OCI-LY3 (cell line): ENCODE data around the gene UNCX.

ENCODE experiments used
- EZH2phosphoT487 ChIP-seq: fragments of 200-600 bp; shearing (Covaris generic); IDR thresholded peaks from 2 replicates; pipeline ENCODE4 v1.6.1; 2018; ENCODE audit warnings: antibody characterized with exemption, mixed run types, low read depth
- TF ChIP-seq, protein P1 (sequence below): fragments of 200-600, 300-600 bp; sonication (generic); IDR thresholded peaks from 2 replicates; pipeline ENCODE4 v1.5.1; 2014; ENCODE audit warnings: antibody characterized with exemption, low read length, low read depth

DNA sequence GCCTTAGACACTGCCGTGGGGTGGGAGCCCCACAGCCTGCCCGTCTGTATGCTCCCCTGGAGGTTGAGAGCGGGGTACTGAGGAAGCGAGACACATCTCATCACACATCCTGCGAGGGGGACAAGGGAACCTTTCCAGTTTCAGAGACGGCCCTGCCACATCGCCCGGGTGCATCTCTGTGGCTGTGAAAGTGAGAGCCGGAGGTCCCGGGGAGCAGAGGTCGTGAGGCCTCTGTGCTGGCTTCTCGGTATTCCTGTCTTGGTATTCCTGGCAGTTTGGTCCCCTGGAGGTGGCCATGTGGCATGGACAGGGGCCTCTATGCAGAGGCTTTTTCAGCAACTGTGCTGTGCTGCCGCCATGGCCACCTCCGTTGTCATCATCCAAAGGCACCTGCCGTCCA lies 30.8 kb upstream of the UNCX start:
- TF ChIP-seq, protein P1, sequence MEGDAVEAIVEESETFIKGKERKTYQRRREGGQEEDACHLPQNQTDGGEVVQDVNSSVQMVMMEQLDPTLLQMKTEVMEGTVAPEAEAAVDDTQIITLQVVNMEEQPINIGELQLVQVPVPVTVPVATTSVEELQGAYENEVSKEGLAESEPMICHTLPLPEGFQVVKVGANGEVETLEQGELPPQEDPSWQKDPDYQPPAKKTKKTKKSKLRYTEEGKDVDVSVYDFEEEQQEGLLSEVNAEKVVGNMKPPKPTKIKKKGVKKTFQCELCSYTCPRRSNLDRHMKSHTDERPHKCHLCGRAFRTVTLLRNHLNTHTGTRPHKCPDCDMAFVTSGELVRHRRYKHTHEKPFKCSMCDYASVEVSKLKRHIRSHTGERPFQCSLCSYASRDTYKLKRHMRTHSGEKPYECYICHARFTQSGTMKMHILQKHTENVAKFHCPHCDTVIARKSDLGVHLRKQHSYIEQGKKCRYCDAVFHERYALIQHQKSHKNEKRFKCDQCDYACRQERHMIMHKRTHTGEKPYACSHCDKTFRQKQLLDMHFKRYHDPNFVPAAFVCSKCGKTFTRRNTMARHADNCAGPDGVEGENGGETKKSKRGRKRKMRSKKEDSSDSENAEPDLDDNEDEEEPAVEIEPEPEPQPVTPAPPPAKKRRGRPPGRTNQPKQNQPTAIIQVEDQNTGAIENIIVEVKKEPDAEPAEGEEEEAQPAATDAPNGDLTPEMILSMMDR = no peak
- TF ChIP-seq EZH2phosphoT487 = no peak
